GM12874 (cell line): ENCODE measurements around the gene SLC26A9.

Experiments used
- CTCF ChIP-seq: IDR thresholded peaks from 2 replicates; pipeline ENCODE4 v1.5.1; 2011; ENCODE audit warnings: low read depth, mild to moderate bottlenecking, control low read depth, low read length, moderate library complexity; ENCODE audit not compliant: insufficient read depth

Gene SLC26A9

GRCh38 chr1:205951746-205952145 lies 8.5 kb upstream of the SLC26A9 start:
- no peak for TF ChIP-seq CTCF

GRCh38 chr1:205950826-205951549 lies 7.7 kb upstream of the SLC26A9 start:
- no peak for TF ChIP-seq CTCF

- TF ChIP-seq CTCF: no peak
Measured at GRCh38 chr1:205950280-205950679, 7.0 kb upstream of the SLC26A9 start.

GRCh38 chr1:205949753-205950152 lies 6.5 kb upstream of the SLC26A9 start:
- TF ChIP-seq CTCF: no peak

- TF ChIP-seq CTCF: no peak
Measured at GRCh38 chr1:205948886-205949285, 5.6 kb upstream of the SLC26A9 start.

DNA sequence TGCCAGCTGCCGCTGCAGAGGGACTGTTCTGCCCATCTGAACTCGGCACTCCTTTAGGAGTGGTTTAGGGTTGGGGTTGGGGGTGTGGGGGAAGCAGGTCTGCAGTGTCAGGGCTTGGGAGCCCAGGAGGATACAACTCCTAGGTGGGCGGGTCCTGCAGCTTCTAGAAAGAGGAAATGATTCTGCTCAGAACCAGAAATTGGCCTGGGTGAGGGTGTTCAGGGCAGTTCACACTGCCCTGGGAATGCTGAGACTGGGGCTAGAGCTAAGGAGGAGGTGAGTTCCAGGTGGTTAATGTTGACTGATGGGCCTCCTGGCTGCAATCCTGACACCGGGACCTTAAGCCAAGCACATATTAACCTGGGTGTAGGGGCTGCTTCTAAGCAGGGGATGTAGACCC lies 4.8 kb upstream of the SLC26A9 start:
- no peak for TF ChIP-seq CTCF

DNA sequence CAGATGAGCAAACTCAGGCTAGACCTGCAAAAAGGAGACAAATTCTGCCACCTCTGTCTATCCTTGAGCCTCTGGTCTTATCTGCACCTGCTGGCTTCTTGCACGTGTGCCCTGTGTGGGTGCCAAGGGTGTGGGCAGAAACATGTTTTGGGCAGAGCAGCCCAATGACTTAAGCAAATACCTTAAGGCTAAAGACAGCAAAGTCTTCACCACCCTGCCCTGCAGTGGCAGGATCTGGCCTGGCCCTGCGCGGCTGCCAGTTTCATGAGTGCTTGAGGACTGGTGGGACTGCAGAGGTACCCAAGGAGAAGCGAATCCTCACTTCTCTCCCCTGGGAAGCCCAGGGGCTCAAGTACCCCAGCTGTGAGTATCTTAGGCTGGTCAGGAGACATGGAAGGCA lies 3.8 kb upstream of the SLC26A9 start:
- no peak for TF ChIP-seq CTCF
